SU-DHL-6 (cell line): ENCODE data around the gene SLC30A7.

Source experiments
- H2AFZ ChIP-seq: fragments of 200-600 bp; sonication (generic); 2 replicates; pipeline ENCODE4 v1.6.1; 2014; ENCODE audit warnings: low read depth, mild to moderate bottlenecking, moderate library complexity, mixed read lengths, antibody characterized with exemption, low read length; ENCODE audit not compliant: severe bottlenecking
- H3F3A ChIP-seq: fragments of 200-600 bp; shearing (Covaris generic); 2 replicates; pipeline ENCODE4 v1.6.0; 2016; ENCODE audit warnings: antibody characterized with exemption, mild to moderate bottlenecking; ENCODE audit not compliant: insufficient read depth
- H3K27ac ChIP-seq: fragments of 200-600 bp; sonication (generic); 2 replicates; pipeline ENCODE4 v1.5.1; 2016; ENCODE audit warnings: low read depth, mild to moderate bottlenecking, low read length, moderate library complexity, mixed read lengths
- H3K27me3 ChIP-seq: fragments of 200-600 bp; sonication (generic), shearing (Covaris generic); 2 replicates; pipeline ENCODE4 v1.6.0; 2014; ENCODE audit warnings: mild to moderate bottlenecking, low read length
- H3K36me3 ChIP-seq: fragments of 200-600 bp; sonication (generic); 2 replicates; pipeline ENCODE4 v1.6.1; 2014; ENCODE audit warnings: mild to moderate bottlenecking, low read length, mixed read lengths
- H3K4me2 ChIP-seq: fragments of 300-600, 200-600 bp; shearing (Covaris generic), sonication (generic); 2 replicates; pipeline ENCODE4 v1.6.0; 2014; ENCODE audit warnings: low read length, low read depth, mild to moderate bottlenecking; ENCODE audit not compliant: poor library complexity, severe bottlenecking
- H3K4me3 ChIP-seq: fragments of 200-600 bp; sonication (generic); 2 replicates; pipeline ENCODE4 v1.5.1; 2014; ENCODE audit warnings: antibody characterized with exemption, low read length, mild to moderate bottlenecking, mixed read lengths; ENCODE audit not compliant: insufficient read depth, poor library complexity, severe bottlenecking
- H3K79me2 ChIP-seq: fragments of 200-600 bp; sonication (generic); 2 replicates; pipeline ENCODE4 v1.6.1; 2014; ENCODE audit warnings: mild to moderate bottlenecking, low read length, moderate library complexity; ENCODE audit not compliant: insufficient read depth
- H3K9ac ChIP-seq: fragments of 200-600 bp; sonication (generic); 2 replicates; pipeline ENCODE4 v1.7.0; 2014; ENCODE audit warnings: mild to moderate bottlenecking, low read length
- H3K9me2 ChIP-seq: fragments of 200-600 bp; sonication (generic); replicated peaks from 2 replicates; pipeline ENCODE4 v1.6.1; 2014; ENCODE audit warnings: low read length; ENCODE audit not compliant: insufficient read depth
- H3K9me3 ChIP-seq: fragments of 200-600 bp; sonication (generic); 2 replicates; pipeline ENCODE4 v1.6.1; 2014; ENCODE audit warnings: low read length, mixed read lengths; ENCODE audit not compliant: insufficient read depth
- H4K20me1 ChIP-seq: fragments of 200-600 bp; sonication (generic); 2 replicates; pipeline ENCODE4 v1.6.1; 2014; ENCODE audit warnings: low read depth, mild to moderate bottlenecking, antibody characterized with exemption, low read length, moderate library complexity, mixed read lengths
- EZH2phosphoT487 ChIP-seq: fragments of 200-600 bp; sonication (generic), shearing (Covaris generic); conservative IDR thresholded peaks from 2 replicates; pipeline ENCODE4 v1.6.1; 2018; ENCODE audit warnings: mild to moderate bottlenecking, antibody characterized with exemption, low read length, moderate library complexity, mixed read lengths
- TF ChIP-seq, protein P1 (sequence below): fragments of 200-600 bp; sonication (generic); IDR thresholded peaks from one replicate; pipeline ENCODE4 v1.5.1; 2017; ENCODE audit warnings: antibody characterized with exemption, mild to moderate bottlenecking, low read length, moderate library complexity; ENCODE audit not compliant: insufficient read depth, poor library complexity, severe bottlenecking

SLC30A7 gene

DNA sequence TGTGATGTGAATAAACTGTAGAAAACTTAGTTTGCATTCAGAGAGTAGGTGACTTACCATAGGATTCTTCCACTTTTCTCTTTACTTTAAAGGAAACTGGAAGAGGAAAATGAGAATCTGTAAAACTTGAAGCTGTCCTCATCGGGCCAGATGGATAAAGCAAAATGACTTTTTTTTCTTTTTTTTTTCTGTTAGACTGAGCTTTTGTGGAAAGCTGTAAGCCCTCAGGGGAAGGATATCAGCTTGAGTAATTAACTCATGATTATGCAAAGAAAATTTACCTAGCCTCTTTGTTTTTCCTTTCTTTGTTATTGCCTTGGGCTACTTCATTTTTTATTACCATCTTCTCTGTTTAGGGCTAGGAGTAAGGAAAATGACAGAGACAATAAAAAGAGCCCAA lies 76.3 kb downstream of the SLC30A7 start:
- H3K9me2 ChIP-seq, result no peaks in the 10 kb centered on the region
- H4K20me1 ChIP-seq, result no peaks in the 10 kb centered on the region
- H3K4me3 ChIP-seq, result no peak overlapping the region
- TF ChIP-seq, protein P1, sequence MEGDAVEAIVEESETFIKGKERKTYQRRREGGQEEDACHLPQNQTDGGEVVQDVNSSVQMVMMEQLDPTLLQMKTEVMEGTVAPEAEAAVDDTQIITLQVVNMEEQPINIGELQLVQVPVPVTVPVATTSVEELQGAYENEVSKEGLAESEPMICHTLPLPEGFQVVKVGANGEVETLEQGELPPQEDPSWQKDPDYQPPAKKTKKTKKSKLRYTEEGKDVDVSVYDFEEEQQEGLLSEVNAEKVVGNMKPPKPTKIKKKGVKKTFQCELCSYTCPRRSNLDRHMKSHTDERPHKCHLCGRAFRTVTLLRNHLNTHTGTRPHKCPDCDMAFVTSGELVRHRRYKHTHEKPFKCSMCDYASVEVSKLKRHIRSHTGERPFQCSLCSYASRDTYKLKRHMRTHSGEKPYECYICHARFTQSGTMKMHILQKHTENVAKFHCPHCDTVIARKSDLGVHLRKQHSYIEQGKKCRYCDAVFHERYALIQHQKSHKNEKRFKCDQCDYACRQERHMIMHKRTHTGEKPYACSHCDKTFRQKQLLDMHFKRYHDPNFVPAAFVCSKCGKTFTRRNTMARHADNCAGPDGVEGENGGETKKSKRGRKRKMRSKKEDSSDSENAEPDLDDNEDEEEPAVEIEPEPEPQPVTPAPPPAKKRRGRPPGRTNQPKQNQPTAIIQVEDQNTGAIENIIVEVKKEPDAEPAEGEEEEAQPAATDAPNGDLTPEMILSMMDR, result no peak
- no peaks in the 10 kb centered on the region for H3K27me3 ChIP-seq
- peaks cover 13% of the 10 kb centered on the region; the same call in 1 of the 2 replicates for H3K36me3 ChIP-seq
- no peaks in the 10 kb centered on the region for H3K9me3 ChIP-seq
- H2AFZ ChIP-seq, result no peak overlapping the region
- H3K9ac ChIP-seq, result no peak overlapping the region
- no peaks in the 10 kb centered on the region for H3K79me2 ChIP-seq
- H3K27ac ChIP-seq, result no peak overlapping the region
- H3K4me2 ChIP-seq, result no peak overlapping the region
- no peaks in the 10 kb centered on the region for H3F3A ChIP-seq

DNA sequence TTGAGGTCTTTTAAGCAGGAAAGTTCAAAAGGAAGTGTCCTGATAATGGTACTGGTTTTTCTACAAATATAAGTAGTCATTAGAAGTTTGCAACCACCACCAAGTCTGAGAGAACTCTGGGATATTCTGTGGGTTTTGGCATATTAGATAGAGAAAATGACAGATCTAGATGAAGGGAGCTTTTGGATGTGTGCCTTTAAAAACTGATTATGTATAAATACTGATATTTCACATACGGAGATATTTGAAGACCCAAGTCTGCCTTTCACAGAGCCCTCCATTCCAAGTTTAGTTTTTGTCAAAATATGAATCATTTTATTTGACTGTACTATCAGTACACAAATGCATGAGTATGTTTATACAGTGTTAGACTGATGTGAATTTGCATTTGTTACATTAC lies 81.0 kb downstream of the SLC30A7 start:
- Histone ChIP-seq H3F3A (peaks cover 7% of the 10 kb centered on the region; the same call in 1 of the 2 replicates), H3K9me3 (no peaks in the 10 kb centered on the region), H3K9me2 (no peaks in the 10 kb centered on the region), H3K36me3 (peaks cover 13% of the 10 kb centered on the region; the same call in 1 of the 2 replicates), H2AFZ (no peak overlapping the region), H3K27me3 (no peaks in the 10 kb centered on the region), H4K20me1 (no peaks in the 10 kb centered on the region), H3K79me2 (no peaks in the 10 kb centered on the region), H3K4me3 (no peak overlapping the region), H3K4me2 (no peak overlapping the region), H3K9ac (no peak overlapping the region), H3K27ac (no peak overlapping the region)
- TF ChIP-seq, protein P1, result no peak
- TF ChIP-seq EZH2phosphoT487, result no peak

DNA sequence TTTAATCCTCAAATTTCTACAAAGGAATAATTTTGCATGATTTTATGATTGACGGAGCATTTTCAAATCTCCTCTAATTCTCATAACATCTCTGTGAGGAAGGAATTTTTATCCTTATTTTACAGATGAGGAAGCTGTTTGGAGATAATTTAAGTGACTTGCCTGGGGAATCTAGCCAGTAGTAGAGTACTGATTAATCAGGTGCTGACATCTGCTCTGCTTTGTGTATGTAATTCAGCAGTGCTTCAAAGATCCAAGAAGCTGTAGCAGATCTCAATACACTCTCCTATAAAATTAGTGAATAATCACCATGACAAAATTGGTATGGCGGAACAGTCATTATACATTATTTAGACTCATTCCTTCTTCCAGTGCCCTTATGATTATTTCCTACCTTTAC lies 83.7 kb downstream of the SLC30A7 start:
- no peak overlapping the region for H3K4me3 ChIP-seq
- no peaks in the 10 kb centered on the region for H3K9me3 ChIP-seq
- no peaks in the 10 kb centered on the region for H4K20me1 ChIP-seq
- no peak overlapping the region for H3K9ac ChIP-seq
- TF ChIP-seq, protein P1, result no peak
- no peak for TF ChIP-seq EZH2phosphoT487
- H3K36me3 ChIP-seq, result peaks cover 13% of the 10 kb centered on the region; the same call in 1 of the 2 replicates
- H2AFZ ChIP-seq, result no peak overlapping the region
- H3K4me2 ChIP-seq, result no peak overlapping the region
- H3F3A ChIP-seq, result peaks cover 7% of the 10 kb centered on the region; the same call in 1 of the 2 replicates
- no peaks in the 10 kb centered on the region for H3K79me2 ChIP-seq
- no peak overlapping the region for H3K27ac ChIP-seq
- H3K27me3 ChIP-seq, result no peaks in the 10 kb centered on the region
- no peaks in the 10 kb centered on the region for H3K9me2 ChIP-seq

DNA sequence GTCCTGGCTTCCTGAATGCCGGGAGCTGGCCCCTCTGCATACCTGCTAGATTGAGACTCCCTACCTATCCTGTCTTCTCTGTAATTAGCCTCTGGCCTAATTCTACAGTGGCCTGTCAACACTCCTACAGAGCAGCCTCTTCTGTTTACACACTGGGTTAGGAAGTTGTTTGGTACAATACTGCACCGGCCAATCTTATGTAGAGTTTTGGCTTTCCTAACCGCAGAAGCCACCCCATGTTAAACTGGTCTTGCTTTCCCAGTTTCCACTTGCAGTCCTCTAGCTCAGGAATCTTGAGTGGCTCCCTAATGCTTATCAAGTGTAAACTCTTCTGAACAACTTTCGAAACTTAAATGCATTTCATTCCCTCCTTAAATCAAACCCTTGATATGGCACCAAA lies 86.9 kb downstream of the SLC30A7 start:
- H3K27ac ChIP-seq, result no peak overlapping the region
- H3F3A ChIP-seq, result peaks cover 7% of the 10 kb centered on the region; the same call in 1 of the 2 replicates
- no peaks in the 10 kb centered on the region for H3K9me2 ChIP-seq
- no peaks in the 10 kb centered on the region for H3K27me3 ChIP-seq
- TF ChIP-seq, protein P1, result no peak
- H3K36me3 ChIP-seq, result no peaks in the 10 kb centered on the region; the same call in 1 of the 2 replicates
- no peaks in the 10 kb centered on the region for H4K20me1 ChIP-seq
- no peaks in the 10 kb centered on the region for H3K79me2 ChIP-seq
- no peaks in the 10 kb centered on the region for H3K9me3 ChIP-seq
- no peak overlapping the region for H3K4me2 ChIP-seq
- H2AFZ ChIP-seq, result no peak overlapping the region
- no peak overlapping the region for H3K4me3 ChIP-seq
- no peak overlapping the region for H3K9ac ChIP-seq
